Stomach (tissue), 9 donors: ENCODE measurements around the gene GTF2A1L. TPM values are rescaled to one million over a fixed set of nuclear protein-coding genes. Genes with fewer than 3 reads are reported as not detected.
A peak's percentile ranks its signal among the peaks of the same experiment; 100 is the strongest.

Experiments
- DNase-seq, 2 donors: peaks; one replicate each; pipeline versions ENCODE4 v3.0.0 to v3.0.0-alpha.2; 2013 to 2019
- H3K27ac ChIP-seq, 5 donors: fragments of 200-600 bp in 4 of 5; sonication (generic) in 4 of 5; one replicate each; pipeline ENCODE4 v1.5.1; 2013 to 2019; ENCODE audit warnings: mild to moderate bottlenecking in 1 of 5, moderate library complexity in 1 of 5
- H3K27me3 ChIP-seq, 3 donors: fragments of 200-600 bp; sonication (generic); one replicate each; pipeline ENCODE4 v1.5.1; 2017 to 2019; ENCODE audit warnings: mixed run types in 1 of 3
- H3K36me3 ChIP-seq, 4 donors: fragments of 200-600 bp; sonication (generic); 1 replicate in 3 of 4; 2 replicates in 1 of 4; pipeline ENCODE4 v1.5.1; 2016 to 2019
- H3K4me1 ChIP-seq, 4 donors: fragments of 200-600 bp; sonication (generic); one replicate each; pipeline ENCODE4 v1.5.1; 2016 to 2019
- H3K4me3 ChIP-seq, 4 donors: fragments of 200-600 bp; sonication (generic) in 3 of 4; one replicate each; pipeline ENCODE4 v1.5.1; 2016 to 2019; ENCODE audit warnings: mild to moderate bottlenecking in 1 of 4
- H3K9me3 ChIP-seq, 4 donors: fragments of 200-600 bp; sonication (generic); one replicate each; pipeline ENCODE4 v1.5.1; 2016 to 2019
- EP300 ChIP-seq: sonication (generic); formaldehyde crosslinking; IDR thresholded peaks from one replicate; pipeline ENCODE4 v1.6.1; 2017; ENCODE audit warnings: antibody characterized with exemption
- POLR2A ChIP-seq, 4 donors: fragments of 450-650 bp; IDR thresholded peaks; one replicate each; pipeline ENCODE4 v1.6.1; 2016; ENCODE audit warnings: antibody characterized with exemption in 4 of 4, control low read depth in 2 of 4, mild to moderate bottlenecking in 1 of 4, moderate library complexity in 1 of 4
- POLR2AphosphoS5 ChIP-seq, 3 donors: sonication (generic); formaldehyde crosslinking; IDR thresholded peaks; one replicate each; pipeline ENCODE4 v1.6.1; 2016; ENCODE audit warnings: antibody characterized with exemption in 3 of 3
- WGBS, 5 donors: extraction: QIAGEN DNeasy Blood & Tissue Kit in 3 of 5; methylation state at CpG; one replicate each; pipeline versions ENCODE4 v1.1.5 to v1.1.7; 2013 to 2018; 5-methylcytosine and 5-hydroxymethylcytosine counted together
- intact Hi-C: fragments of 100-400 bp; cut with DNase I; formaldehyde crosslinking; loops from one replicate; pipeline ENCODE4 v1.15.1; 2023; ENCODE audit warnings: low total_unique reads
- polyA plus RNA-seq, 3 donors: library from polyadenylated mRNA; stranded (reverse); fragments of 200-250 nt; gene quantifications; one replicate each; pipeline ENCODE4 v1.2.3, GENCODE V29; 2013
- total RNA-seq, 5 donors: library from RNA; depleted of rRNA; stranded (reverse); fragments of >200 nt; gene quantifications; one replicate each; pipeline versions ENCODE4 v1.1.0 to v1.2.3, GENCODE V29; 2014 to 2016
- TF ChIP-seq, protein P1 (sequence below), 7 experiments: fragments of 450-650 bp in 4 of 7; fragments of 200-600 bp in 3 of 7; sonication (generic) in 3 of 7; IDR thresholded peaks; one replicate each; pipeline ENCODE4 v1.5.1; 2016 to 2019; ENCODE audit warnings: antibody characterized with exemption in 7 of 7, control low read depth in 2 of 7, mild to moderate bottlenecking in 1 of 7
- donor health status: healthy with polysubstance abuse.
- donor health status: Bipolar disorder and iron deficiency.
- donor health status: healthy.

The GTF2A1L gene
- total and polyA plus RNA-seq, 8 donors = 1.8 to 306 (median 5.7) TPM; not detected in 2

DNA sequence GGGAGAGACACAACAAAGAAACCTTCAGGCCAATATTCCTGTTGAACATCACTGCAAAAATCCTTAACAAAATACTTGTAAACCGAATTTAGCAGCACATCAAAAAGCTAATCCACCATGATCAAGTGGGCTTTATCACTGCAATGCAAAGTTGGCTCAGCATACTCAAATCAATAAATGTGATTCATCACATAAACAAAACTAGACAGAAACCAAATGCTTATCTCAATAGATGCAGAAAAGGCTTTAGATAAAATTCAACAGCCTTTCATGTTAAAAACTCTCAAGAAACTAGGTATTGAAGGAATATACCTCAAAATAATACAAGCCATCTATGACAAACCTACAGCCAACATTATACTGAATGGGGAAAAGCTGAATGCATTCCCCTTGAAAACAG, 20.6 kb downstream of the GTF2A1L start:
- Histone ChIP-seq H3K27me3 (no peaks in the 10 kb centered on the region), H3K4me1 (no peaks in the 10 kb centered on the region), H3K27ac (no peak overlapping the region), H3K4me3 (no peak overlapping the region), H3K36me3 (no peaks in the 10 kb centered on the region), H3K9me3 (peaks cover 0 to 11% (median 5%) of the 10 kb centered on the region in 4 donors)
- intact Hi-C loops = no loop called here
- 25 to 53% (median 33%) methylated on average over 1 of the region's 1 CpG for WGBS, 5 donors
- TF ChIP-seq, protein P1, sequence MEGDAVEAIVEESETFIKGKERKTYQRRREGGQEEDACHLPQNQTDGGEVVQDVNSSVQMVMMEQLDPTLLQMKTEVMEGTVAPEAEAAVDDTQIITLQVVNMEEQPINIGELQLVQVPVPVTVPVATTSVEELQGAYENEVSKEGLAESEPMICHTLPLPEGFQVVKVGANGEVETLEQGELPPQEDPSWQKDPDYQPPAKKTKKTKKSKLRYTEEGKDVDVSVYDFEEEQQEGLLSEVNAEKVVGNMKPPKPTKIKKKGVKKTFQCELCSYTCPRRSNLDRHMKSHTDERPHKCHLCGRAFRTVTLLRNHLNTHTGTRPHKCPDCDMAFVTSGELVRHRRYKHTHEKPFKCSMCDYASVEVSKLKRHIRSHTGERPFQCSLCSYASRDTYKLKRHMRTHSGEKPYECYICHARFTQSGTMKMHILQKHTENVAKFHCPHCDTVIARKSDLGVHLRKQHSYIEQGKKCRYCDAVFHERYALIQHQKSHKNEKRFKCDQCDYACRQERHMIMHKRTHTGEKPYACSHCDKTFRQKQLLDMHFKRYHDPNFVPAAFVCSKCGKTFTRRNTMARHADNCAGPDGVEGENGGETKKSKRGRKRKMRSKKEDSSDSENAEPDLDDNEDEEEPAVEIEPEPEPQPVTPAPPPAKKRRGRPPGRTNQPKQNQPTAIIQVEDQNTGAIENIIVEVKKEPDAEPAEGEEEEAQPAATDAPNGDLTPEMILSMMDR (IDR thresholded peaks at IDR 0.05) = no peak
- TF ChIP-seq POLR2A (IDR thresholded peaks at IDR 0.05) = no peak
- TF ChIP-seq POLR2AphosphoS5 (IDR thresholded peaks at IDR 0.05) = no peak
- TF ChIP-seq EP300 = no peak
- DNase-seq = no peak

DNA sequence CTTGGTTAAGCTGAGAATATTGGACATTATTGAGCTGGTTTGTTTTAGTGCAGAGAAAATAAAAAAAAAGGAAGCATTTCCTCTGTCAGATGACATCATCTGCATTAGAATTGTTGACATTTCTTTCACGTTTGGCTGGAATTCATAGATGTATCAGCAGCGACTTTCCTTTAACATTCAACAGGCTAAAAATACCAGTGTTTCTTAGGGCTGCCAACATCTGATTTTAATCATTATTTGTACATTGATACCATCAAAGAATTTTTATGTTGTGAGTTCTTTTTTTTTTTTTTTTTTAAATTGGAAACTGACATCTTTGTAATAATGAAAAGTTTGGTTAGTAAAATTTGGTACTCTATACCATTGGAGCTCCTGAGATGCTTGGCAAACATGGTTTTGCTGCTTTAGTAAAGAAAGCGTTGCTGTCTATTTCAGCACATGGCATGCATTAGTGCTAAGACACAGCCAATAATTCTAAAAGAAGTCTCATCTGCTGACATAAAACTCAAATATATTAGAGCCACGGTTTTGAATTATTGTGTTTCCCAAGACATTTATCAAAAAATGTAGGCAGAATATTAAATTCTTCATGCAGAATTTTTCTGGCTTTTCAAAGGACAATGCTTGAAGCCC, 33.6 kb downstream of the GTF2A1L start:
- H3K36me3 ChIP-seq = peaks cover 0 to 5% (median 0%) of the 10 kb centered on the region in 4 donors
- intact Hi-C loops = no loop called here
- WGBS, 5 donors = 29 to 40% (median 35%) methylated on average over 4 of the region's 4 CpGs
- no peaks in the 10 kb centered on the region for H3K27me3 ChIP-seq
- H3K4me3 ChIP-seq = no peak overlapping the region
- no peaks in the 10 kb centered on the region for H3K9me3 ChIP-seq
- peak in 1 of 2 donors; percentile 37 for DNase-seq
- no peak overlapping the region for H3K27ac ChIP-seq
- H3K4me1 ChIP-seq = no peaks in the 10 kb centered on the region
- TF ChIP-seq, protein P1 (IDR thresholded peaks at IDR 0.05) = no peak
- TF ChIP-seq EP300 = no peak

DNA sequence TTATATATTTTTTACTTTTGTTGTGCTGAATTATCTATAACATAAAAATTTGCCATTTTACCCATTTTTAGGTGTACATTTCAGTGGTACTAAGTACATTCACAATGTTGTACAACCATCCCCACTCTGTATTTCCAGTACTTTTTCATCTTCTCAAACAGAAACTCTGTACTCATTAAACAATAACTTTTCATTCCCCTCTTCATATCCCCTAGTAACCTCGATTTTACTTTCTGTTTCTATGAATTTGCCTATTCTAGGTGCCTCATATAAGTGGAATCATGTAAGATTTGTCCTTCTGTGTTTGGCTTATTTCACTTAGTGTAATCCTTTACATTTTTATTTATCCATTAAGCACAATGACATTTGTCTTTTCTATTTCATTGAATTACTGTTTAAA, 51.3 kb downstream of the GTF2A1L start:
- TF ChIP-seq, protein P1 (IDR thresholded peaks at IDR 0.05) = no peak
- TF ChIP-seq POLR2A (IDR thresholded peaks at IDR 0.05) (no peak), POLR2AphosphoS5 (IDR thresholded peaks at IDR 0.05) (no peak)
- Histone ChIP-seq H3K4me1 (no peaks in the 10 kb centered on the region), H3K4me3 (no peak overlapping the region), H3K9me3 (no peaks in the 10 kb centered on the region), H3K27ac (no peak overlapping the region), H3K27me3 (no peaks in the 10 kb centered on the region), H3K36me3 (no peaks in the 10 kb centered on the region)
- WGBS, 5 donors = 59 to 76% (median 62%) methylated on average over 1 of the region's 1 CpG
- DNase-seq = no peak
- intact Hi-C loops = no loop called here

DNA sequence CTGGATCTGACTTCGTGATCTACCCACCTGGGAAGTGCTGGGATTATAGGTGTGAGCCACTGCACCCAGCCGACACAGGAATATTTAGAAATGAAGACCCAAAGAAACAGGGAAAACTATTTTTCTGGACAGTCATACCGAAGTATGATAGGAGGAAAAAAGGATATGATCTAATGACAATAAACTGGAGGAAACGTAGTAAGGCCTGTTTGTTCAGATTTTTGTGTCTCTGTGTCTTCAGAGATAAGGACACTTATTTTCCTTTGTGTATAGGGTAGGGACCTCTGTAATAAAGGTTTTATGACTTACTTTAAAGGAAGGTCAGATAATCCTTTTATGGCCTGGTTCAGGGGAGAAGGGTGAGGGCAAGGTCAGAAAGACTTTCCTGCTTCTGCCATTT, 55.9 kb downstream of the GTF2A1L start:
- Histone ChIP-seq H3K4me1 (no peaks in the 10 kb centered on the region), H3K9me3 (no peaks in the 10 kb centered on the region), H3K36me3 (no peaks in the 10 kb centered on the region), H3K27ac (no peak overlapping the region), H3K4me3 (no peak overlapping the region), H3K27me3 (no peaks in the 10 kb centered on the region)
- no peak for DNase-seq
- 79 to 88% (median 82%) methylated on average over 4 of the region's 4 CpGs for WGBS, 5 donors
- intact Hi-C loops = no loop called here
- no peak for TF ChIP-seq EP300
- TF ChIP-seq POLR2AphosphoS5 (IDR thresholded peaks at IDR 0.05) = no peak
- TF ChIP-seq POLR2A (IDR thresholded peaks at IDR 0.05) = no peak
- TF ChIP-seq, protein P1 (IDR thresholded peaks at IDR 0.05) = no peak
